ENCODE measurements around the gene BATF.

BATF gene

DNA sequence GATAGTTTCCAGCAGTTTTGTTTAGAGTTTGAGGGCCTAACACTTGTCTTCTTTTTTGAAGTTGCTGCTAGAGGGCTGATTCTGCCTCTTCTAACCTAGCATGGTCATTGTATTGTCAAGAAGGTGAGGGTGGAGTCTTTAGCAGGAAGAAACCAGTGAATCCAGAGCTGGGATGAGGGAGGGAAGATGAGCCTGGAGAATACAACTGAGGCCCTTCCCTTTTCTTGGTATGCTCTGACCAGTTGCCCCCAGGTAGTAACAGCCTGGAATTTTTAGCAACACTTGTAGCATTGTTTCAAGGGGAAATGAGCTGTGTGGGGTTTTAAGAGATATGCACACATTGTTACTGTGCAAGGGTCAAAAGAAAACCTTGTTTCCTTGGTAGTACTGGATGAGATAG is 65.1 kb downstream of the BATF start:
- H3K4me3 ChIP-seq (ENCODE audit: severe bottlenecking) = no peak overlapping the region
- H3K9me3 ChIP-seq (ENCODE audit: severe bottlenecking) = peaks cover 1% of the 10 kb centered on the region
- no peaks in the 10 kb centered on the region for H3K36me3 ChIP-seq (ENCODE audit: low read depth)
- TF ChIP-seq, protein P1, sequence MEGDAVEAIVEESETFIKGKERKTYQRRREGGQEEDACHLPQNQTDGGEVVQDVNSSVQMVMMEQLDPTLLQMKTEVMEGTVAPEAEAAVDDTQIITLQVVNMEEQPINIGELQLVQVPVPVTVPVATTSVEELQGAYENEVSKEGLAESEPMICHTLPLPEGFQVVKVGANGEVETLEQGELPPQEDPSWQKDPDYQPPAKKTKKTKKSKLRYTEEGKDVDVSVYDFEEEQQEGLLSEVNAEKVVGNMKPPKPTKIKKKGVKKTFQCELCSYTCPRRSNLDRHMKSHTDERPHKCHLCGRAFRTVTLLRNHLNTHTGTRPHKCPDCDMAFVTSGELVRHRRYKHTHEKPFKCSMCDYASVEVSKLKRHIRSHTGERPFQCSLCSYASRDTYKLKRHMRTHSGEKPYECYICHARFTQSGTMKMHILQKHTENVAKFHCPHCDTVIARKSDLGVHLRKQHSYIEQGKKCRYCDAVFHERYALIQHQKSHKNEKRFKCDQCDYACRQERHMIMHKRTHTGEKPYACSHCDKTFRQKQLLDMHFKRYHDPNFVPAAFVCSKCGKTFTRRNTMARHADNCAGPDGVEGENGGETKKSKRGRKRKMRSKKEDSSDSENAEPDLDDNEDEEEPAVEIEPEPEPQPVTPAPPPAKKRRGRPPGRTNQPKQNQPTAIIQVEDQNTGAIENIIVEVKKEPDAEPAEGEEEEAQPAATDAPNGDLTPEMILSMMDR (IDR thresholded peaks at IDR 0.05; ENCODE audit: poor library complexity, severe bottlenecking) = no peak
- H3K4me1 ChIP-seq (ENCODE audit: insufficient read depth, poor library complexity, severe bottlenecking) = no peaks in the 10 kb centered on the region
- DNase-seq (ENCODE audit: low spot score) (no peak), ATAC-seq (ENCODE audit: low read depth) (no peak)
- H3K27me3 ChIP-seq (ENCODE audit: insufficient read depth, poor library complexity, severe bottlenecking) = no peaks in the 10 kb centered on the region
- no peak overlapping the region for H3K27ac ChIP-seq (ENCODE audit: poor library complexity, severe bottlenecking)

DNA sequence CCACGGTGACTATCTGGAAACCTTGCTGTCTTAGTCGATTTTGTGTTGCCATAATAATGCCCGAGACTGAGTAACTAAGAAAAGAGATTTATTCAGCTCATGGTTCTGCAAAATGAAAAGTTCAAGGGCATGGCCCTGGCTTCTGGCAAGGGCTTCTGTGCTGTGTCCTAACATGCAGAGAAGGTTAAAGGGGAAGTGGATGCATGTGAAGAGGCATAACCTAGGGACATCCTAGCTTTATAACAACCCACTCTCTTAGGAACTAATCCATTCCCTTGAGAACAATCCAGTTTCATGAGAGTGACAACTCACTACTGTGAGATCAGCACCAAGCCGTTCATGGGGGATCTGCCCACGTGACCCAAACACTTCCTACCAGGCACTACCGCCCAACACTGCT is 67.7 kb downstream of the BATF start:
- Histone ChIP-seq H3K9me3 (ENCODE audit: severe bottlenecking) (peaks cover 1% of the 10 kb centered on the region), H3K36me3 (ENCODE audit: low read depth) (no peaks in the 10 kb centered on the region), H3K27me3 (ENCODE audit: insufficient read depth, poor library complexity, severe bottlenecking) (no peaks in the 10 kb centered on the region), H3K4me1 (ENCODE audit: insufficient read depth, poor library complexity, severe bottlenecking) (no peaks in the 10 kb centered on the region), H3K4me3 (ENCODE audit: severe bottlenecking) (no peak overlapping the region), H3K27ac (ENCODE audit: poor library complexity, severe bottlenecking) (no peak overlapping the region)
- DNase-seq (ENCODE audit: low spot score) (no peak), ATAC-seq (ENCODE audit: low read depth) (no peak)
- TF ChIP-seq, protein P1 (IDR thresholded peaks at IDR 0.05; ENCODE audit: poor library complexity, severe bottlenecking) = no peak

DNA sequence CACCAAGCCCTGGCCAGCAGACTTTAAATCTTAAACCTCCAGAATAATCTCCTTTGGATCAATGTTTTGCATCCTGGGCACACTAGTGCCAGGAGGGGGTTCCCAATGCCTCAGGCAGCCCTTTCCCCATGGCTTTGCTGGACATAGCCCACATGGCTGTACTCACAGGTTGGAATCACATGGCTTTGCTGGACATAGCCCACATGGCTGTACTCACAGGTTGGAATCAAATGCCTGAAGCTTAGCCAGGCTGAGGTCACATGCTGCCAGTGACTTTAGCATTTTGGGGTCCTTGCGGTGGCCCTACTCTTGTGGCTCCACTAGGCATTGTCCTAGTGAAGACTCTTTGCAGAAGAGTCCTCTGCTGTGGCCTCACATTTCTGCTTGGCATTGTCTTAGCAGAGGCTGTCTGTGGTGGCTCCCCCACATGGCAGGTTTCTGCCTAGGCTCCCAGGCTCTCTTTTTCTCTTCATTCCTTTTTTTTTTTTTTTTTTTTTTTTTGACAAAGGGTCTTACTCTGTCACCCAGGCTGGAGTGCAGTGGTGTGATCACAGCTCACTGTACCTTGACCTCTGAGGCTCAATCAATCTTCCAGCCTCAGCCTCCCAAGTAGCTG is 69.2 kb downstream of the BATF start:
- DNase-seq (ENCODE audit: low spot score) = no peak
- peaks cover 1% of the 10 kb centered on the region for H3K9me3 ChIP-seq (ENCODE audit: severe bottlenecking)
- no peaks in the 10 kb centered on the region for H3K36me3 ChIP-seq (ENCODE audit: low read depth)
- ATAC-seq (ENCODE audit: low read depth) = no peak
- no peak overlapping the region for H3K27ac ChIP-seq (ENCODE audit: poor library complexity, severe bottlenecking)
- H3K27me3 ChIP-seq (ENCODE audit: insufficient read depth, poor library complexity, severe bottlenecking) = no peaks in the 10 kb centered on the region
- TF ChIP-seq, protein P1 (IDR thresholded peaks at IDR 0.05; ENCODE audit: poor library complexity, severe bottlenecking) = no peak
- no peaks in the 10 kb centered on the region for H3K4me1 ChIP-seq (ENCODE audit: insufficient read depth, poor library complexity, severe bottlenecking)
- no peak overlapping the region for H3K4me3 ChIP-seq (ENCODE audit: severe bottlenecking)

DNA sequence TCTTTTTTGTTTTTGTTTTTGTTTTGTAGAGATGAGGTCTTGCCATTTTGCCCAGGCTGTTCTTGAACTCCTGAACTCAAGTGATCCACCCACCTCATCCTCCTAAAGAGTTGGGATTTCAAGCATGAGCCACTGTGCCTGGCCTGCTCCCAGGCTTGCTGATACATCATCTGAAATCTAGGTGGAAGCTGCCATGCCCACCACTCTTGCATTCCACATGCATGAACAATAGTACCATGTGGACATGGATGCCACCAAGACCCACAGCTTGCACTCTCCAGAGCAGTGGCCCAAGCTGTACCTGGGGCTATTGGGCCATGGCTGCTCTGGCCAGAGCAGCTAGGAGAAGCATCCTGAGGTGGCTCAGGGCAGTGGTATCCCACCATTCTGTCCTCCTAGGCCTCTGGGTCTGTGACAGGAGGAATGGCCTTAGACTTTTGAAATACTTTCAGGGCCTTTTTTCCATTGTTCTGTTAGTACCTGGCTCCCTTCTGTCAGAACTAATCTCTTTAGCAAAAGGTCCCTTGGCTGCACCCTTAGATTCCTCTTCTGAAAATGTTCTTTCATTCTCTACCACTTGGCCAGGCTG is 69.8 kb downstream of the BATF start:
- no peak overlapping the region for H3K27ac ChIP-seq (ENCODE audit: poor library complexity, severe bottlenecking)
- H3K36me3 ChIP-seq (ENCODE audit: low read depth) = no peaks in the 10 kb centered on the region
- H3K4me1 ChIP-seq (ENCODE audit: insufficient read depth, poor library complexity, severe bottlenecking) = no peaks in the 10 kb centered on the region
- TF ChIP-seq, protein P1 (IDR thresholded peaks at IDR 0.05; ENCODE audit: poor library complexity, severe bottlenecking) = no peak
- H3K27me3 ChIP-seq (ENCODE audit: insufficient read depth, poor library complexity, severe bottlenecking) = no peaks in the 10 kb centered on the region
- DNase-seq (ENCODE audit: low spot score) (no peak), ATAC-seq (ENCODE audit: low read depth) (no peak)
- H3K4me3 ChIP-seq (ENCODE audit: severe bottlenecking) = no peak overlapping the region
- no peaks in the 10 kb centered on the region for H3K9me3 ChIP-seq (ENCODE audit: severe bottlenecking)

DNA sequence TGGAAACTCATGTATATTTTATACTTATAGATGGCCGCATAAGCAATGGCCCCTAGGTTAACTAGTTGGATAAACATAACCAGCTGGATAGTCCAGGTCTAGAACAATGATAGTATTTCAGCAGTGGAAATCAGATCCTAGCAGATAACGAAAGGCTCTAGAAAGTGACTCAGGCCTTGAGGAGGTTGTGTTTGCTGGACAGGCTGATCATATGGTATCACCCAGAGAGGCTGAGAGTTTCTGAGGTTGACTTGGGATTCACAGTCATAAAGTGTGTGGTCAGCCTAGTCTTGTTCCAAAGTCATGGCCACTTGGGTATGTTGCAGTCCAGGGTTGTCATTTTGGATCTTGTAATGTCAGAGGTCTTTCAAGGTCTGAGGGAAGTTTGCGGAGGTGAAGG is 73.0 kb downstream of the BATF start:
- TF ChIP-seq, protein P1 (IDR thresholded peaks at IDR 0.05; ENCODE audit: poor library complexity, severe bottlenecking) = no peak
- Histone ChIP-seq H3K27ac (ENCODE audit: poor library complexity, severe bottlenecking) (no peak overlapping the region), H3K9me3 (ENCODE audit: severe bottlenecking) (no peaks in the 10 kb centered on the region), H3K27me3 (ENCODE audit: insufficient read depth, poor library complexity, severe bottlenecking) (no peaks in the 10 kb centered on the region), H3K36me3 (ENCODE audit: low read depth) (no peaks in the 10 kb centered on the region), H3K4me3 (ENCODE audit: severe bottlenecking) (no peak overlapping the region), H3K4me1 (ENCODE audit: insufficient read depth, poor library complexity, severe bottlenecking) (no peaks in the 10 kb centered on the region)
- ATAC-seq (ENCODE audit: low read depth) = no peak
- DNase-seq (ENCODE audit: low spot score) = no peak

Data from RWPE2 (cell line).